Fibroblast of the aortic adventitia (primary cell): Measurements from ENCODE around the gene BAZ2B. TPM values are rescaled to one million over a fixed set of nuclear protein-coding genes. Genes with fewer than 3 reads are reported as not detected.
A peak's percentile ranks its signal among the peaks of the same experiment; 100 is the strongest.

Experiments
- DNase-seq: peaks from one replicate; pipeline ENCODE4 v3.0.0-alpha.2; 2010; ENCODE audit warnings: low read depth
- H3K4me3 ChIP-seq: 2 replicates; pipeline ENCODE4 v1.5.1; 2011; ENCODE audit warnings: low read depth, mild to moderate bottlenecking, control low read depth, low read length, moderate library complexity
- CTCF ChIP-seq: IDR thresholded peaks from 2 replicates; pipeline ENCODE4 v1.5.1; 2011; ENCODE audit warnings: mild to moderate bottlenecking, low read length, control low read depth, inconsistent platforms; ENCODE audit not compliant: insufficient read depth
- total RNA-seq: library from RNA; depleted of rRNA; stranded (reverse); fragments of >200 nt; gene quantifications from 2 replicates; pipeline ENCODE4 v1.2.3, GENCODE V29; 2012; ENCODE audit warnings: low replicate concordance

The BAZ2B gene
- total RNA-seq, 1 donor, result 72.3 TPM

- no peak for TF ChIP-seq CTCF
- DNase-seq, result no peak
- no peak overlapping the region for H3K4me3 ChIP-seq
Measured at GRCh38 chr2:159356053-159356554, 260.2 kb downstream of the BAZ2B start.

DNA sequence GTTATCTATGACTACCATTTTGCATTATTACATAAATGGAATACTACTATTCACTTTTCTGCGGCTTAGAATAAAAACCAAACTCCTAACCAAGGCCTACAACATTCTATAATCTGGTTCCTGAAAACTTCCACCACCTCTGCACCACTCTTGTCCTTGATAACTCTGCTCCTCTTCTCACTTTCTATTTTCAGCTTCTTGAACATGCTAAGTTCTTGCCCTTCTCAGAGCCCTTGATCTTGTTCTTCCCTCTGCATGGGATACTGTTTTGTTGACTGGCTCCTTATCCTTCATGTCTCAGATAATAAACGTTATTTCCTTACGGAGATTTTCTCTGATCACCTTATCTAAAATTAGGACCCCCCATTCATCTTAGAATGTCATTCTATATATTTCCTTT lies 264.4 kb downstream of the BAZ2B start:
- DNase-seq, result no peak
- no peak for TF ChIP-seq CTCF
- H3K4me3 ChIP-seq, result no peak overlapping the region

DNA sequence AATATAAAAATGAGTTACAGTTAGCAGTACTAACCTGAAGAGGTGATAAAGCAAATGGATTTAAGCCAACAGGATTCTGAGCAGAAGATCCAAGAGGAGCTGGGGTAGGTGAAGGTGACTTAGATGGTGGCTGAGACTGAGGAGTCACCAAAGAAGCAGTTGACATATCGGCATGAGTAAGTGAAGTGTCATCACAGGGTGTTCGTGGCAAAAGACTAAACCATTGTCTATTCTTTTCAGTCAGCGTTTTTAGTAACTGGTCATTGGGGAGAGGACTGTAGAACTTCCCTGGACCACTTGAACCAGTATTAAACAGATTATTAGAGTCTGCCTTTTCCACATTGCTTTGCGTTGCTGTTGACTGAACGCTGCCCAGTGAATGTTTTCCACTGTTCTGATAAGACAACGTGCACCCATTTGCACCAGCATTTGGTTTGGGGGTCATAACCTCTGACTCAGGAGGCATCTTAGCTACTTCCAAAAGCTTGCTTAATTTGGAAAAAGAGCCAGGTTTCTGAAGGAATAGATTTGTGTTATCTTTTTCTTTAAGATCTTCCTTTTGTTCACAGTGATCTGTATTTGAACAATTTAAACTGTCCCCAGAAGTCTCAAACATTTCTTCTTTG lies 266.6 kb downstream of the BAZ2B start:
- TF ChIP-seq CTCF, result no peak
- no peak overlapping the region for H3K4me3 ChIP-seq
- no peak for DNase-seq

DNA sequence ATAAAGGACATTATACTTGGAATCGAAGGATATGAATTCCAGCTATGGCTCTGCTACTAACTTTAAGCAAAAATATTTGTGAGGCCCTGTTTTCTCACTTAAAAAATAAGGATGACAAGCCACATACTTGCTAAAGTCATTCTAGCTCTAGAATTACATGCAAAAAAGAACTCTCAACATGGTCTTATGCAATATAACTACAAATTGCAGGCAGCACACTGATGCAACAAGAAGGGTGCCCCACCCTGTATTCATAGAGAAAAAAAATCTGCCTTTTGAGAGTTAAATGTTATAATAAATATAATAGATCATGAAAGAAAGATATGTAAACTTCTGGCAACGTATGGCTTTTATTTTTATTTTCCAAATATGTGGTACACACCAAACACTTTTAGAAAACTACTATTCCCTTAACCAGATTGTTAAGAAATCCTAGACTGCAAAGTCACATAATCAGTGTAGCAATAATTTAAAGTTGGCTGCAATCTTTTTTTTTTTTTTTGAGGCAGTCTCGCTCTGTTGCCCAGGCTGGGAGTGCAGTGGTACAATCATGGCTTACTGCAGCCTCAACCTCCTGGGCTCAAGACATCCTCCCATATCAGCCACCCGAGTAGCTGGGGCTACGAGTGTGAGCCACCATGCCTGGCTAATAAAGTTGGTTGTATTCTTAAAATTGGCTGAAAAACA lies 289.6 kb downstream of the BAZ2B start:
- H3K4me3 ChIP-seq, result no peak overlapping the region
- DNase-seq, result peak; percentile 82
- TF ChIP-seq CTCF, result no peak

GRCh38 chr2:159322419-159322818 lies 293.9 kb downstream of the BAZ2B start:
- no peak for TF ChIP-seq CTCF
- H3K4me3 ChIP-seq, result no peak overlapping the region
- no peak for DNase-seq

- no peak overlapping the region for H3K4me3 ChIP-seq
- no peak for TF ChIP-seq CTCF
Measured at GRCh38 chr2:159317392-159318088, 298.8 kb downstream of the BAZ2B start.

More at GRCh38 chr2:159317392-159318088, 298.8 kb downstream of the BAZ2B start:
- no peak for DNase-seq
